ENCODE results near the gene PDE8B. TPM values are rescaled to one million over a fixed set of nuclear protein-coding genes. Genes with fewer than 3 reads are reported as not detected.

The PDE8B gene
- total and polyA plus RNA-seq, 4 donors: 0.19 to 0.82 (median 0.49) TPM

GRCh38 chr5:77267496-77267895 is 57.0 kb downstream of the PDE8B start:
- H3K4me1 ChIP-seq (ENCODE audit: control insufficient read depth in 4 of 4, insufficient read depth in 4 of 4, low read length in 3 of 4): no peaks in the 10 kb centered on the region
- WGBS: 75% methylated on average over 3 of the region's 3 CpGs
- H3K27ac ChIP-seq (ENCODE audit: low read depth in 1 of 2, low read length in 2 of 2): no peak overlapping the region
- no peaks in the 10 kb centered on the region for H3K27me3 ChIP-seq (ENCODE audit: control insufficient read depth in 4 of 4, insufficient read depth in 4 of 4, low read length in 3 of 4)
- TF ChIP-seq, protein P1, sequence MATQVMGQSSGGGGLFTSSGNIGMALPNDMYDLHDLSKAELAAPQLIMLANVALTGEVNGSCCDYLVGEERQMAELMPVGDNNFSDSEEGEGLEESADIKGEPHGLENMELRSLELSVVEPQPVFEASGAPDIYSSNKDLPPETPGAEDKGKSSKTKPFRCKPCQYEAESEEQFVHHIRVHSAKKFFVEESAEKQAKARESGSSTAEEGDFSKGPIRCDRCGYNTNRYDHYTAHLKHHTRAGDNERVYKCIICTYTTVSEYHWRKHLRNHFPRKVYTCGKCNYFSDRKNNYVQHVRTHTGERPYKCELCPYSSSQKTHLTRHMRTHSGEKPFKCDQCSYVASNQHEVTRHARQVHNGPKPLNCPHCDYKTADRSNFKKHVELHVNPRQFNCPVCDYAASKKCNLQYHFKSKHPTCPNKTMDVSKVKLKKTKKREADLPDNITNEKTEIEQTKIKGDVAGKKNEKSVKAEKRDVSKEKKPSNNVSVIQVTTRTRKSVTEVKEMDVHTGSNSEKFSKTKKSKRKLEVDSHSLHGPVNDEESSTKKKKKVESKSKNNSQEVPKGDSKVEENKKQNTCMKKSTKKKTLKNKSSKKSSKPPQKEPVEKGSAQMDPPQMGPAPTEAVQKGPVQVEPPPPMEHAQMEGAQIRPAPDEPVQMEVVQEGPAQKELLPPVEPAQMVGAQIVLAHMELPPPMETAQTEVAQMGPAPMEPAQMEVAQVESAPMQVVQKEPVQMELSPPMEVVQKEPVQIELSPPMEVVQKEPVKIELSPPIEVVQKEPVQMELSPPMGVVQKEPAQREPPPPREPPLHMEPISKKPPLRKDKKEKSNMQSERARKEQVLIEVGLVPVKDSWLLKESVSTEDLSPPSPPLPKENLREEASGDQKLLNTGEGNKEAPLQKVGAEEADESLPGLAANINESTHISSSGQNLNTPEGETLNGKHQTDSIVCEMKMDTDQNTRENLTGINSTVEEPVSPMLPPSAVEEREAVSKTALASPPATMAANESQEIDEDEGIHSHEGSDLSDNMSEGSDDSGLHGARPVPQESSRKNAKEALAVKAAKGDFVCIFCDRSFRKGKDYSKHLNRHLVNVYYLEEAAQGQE (IDR thresholded peaks at IDR 0.05): no peak
- TF ChIP-seq EGR1 (IDR thresholded peaks at IDR 0.05; ENCODE audit: low read depth in 2 of 2) (no peak), NR2F2 (IDR thresholded peaks at IDR 0.05) (no peak), FOXA2 (IDR thresholded peaks at IDR 0.05) (no peak), JUND (IDR thresholded peaks at IDR 0.05) (no peak), RAD21 (IDR thresholded peaks at IDR 0.05) (no peak), HNF4A (conservative IDR thresholded peaks at IDR 0.05) (no peak), TAF1 (conservative IDR thresholded peaks at IDR 0.05) (no peak), HNF4G (IDR thresholded peaks at IDR 0.05) (no peak), FOXA1 (IDR thresholded peaks at IDR 0.05) (no peak)
- no peak overlapping the region for H3K9ac ChIP-seq (ENCODE audit: low read depth in 1 of 2, low read length in 2 of 2)
- DNase-seq (ENCODE audit: low spot score): no peak
- H3K4me3 ChIP-seq (ENCODE audit: low read depth in 1 of 3, low read length in 3 of 3): no peak overlapping the region
- no peaks in the 10 kb centered on the region for H3K36me3 ChIP-seq (ENCODE audit: control insufficient read depth in 4 of 4, insufficient read depth in 3 of 4, low read depth in 1 of 4, low read length in 3 of 4)
- no peaks in the 10 kb centered on the region for H3K9me3 ChIP-seq (ENCODE audit: control insufficient read depth in 4 of 4, low read length in 3 of 4)

DNA sequence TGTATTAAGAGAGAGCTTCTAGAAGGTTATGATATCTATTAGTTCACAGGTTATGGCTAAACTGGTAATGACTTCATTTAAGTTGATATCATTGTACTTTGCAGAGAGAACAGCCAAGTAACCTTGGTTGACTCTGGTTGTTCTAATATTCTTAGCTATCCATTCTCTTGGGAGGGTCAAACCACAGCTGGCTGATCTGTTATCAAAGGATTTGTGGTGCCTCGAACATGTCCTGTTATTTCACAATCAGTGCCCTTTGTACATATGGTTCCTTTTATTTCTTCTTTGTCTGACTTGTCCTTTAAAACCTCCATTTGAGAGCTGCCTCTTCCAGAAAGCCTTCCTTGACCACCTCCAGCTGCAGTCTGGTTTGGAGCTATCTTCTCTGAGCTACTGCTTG is 61.7 kb downstream of the PDE8B start:
- no peaks in the 10 kb centered on the region for H3K9me3 ChIP-seq (ENCODE audit: control insufficient read depth in 4 of 4, low read length in 3 of 4)
- H3K9ac ChIP-seq (ENCODE audit: low read depth in 1 of 2, low read length in 2 of 2): no peak overlapping the region
- no peaks in the 10 kb centered on the region for H3K27me3 ChIP-seq (ENCODE audit: control insufficient read depth in 4 of 4, insufficient read depth in 4 of 4, low read length in 3 of 4)
- no peak overlapping the region for H3K4me3 ChIP-seq (ENCODE audit: low read depth in 1 of 3, low read length in 3 of 3)
- H3K27ac ChIP-seq (ENCODE audit: low read depth in 1 of 2, low read length in 2 of 2): no peak overlapping the region
- TF ChIP-seq, protein P2, sequence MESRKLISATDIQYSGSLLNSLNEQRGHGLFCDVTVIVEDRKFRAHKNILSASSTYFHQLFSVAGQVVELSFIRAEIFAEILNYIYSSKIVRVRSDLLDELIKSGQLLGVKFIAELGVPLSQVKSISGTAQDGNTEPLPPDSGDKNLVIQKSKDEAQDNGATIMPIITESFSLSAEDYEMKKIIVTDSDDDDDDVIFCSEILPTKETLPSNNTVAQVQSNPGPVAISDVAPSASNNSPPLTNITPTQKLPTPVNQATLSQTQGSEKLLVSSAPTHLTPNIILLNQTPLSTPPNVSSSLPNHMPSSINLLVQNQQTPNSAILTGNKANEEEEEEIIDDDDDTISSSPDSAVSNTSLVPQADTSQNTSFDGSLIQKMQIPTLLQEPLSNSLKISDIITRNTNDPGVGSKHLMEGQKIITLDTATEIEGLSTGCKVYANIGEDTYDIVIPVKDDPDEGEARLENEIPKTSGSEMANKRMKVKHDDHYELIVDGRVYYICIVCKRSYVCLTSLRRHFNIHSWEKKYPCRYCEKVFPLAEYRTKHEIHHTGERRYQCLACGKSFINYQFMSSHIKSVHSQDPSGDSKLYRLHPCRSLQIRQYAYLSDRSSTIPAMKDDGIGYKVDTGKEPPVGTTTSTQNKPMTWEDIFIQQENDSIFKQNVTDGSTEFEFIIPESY (IDR thresholded peaks at IDR 0.05): no peak
- TF ChIP-seq EGR1 (IDR thresholded peaks at IDR 0.05; ENCODE audit: low read depth in 2 of 2) (no peak), RAD21 (IDR thresholded peaks at IDR 0.05) (no peak), FOXA1 (IDR thresholded peaks at IDR 0.05) (no peak), HNF4A (conservative IDR thresholded peaks at IDR 0.05) (no peak), ATF3 (IDR thresholded peaks at IDR 0.05) (no peak), JUND (IDR thresholded peaks at IDR 0.05) (no peak), TAF1 (conservative IDR thresholded peaks at IDR 0.05) (no peak), HNF4G (IDR thresholded peaks at IDR 0.05) (no peak), GABPA (IDR thresholded peaks at IDR 0.05 in 1 of 2, conservative IDR thresholded peaks at IDR 0.05 in 1 of 2) (no peak), RXRA (IDR thresholded peaks at IDR 0.05) (no peak)
- TF ChIP-seq, protein P1 (IDR thresholded peaks at IDR 0.05): no peak
- TF ChIP-seq, protein P3, sequence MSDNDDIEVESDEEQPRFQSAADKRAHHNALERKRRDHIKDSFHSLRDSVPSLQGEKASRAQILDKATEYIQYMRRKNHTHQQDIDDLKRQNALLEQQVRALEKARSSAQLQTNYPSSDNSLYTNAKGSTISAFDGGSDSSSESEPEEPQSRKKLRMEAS (IDR thresholded peaks at IDR 0.05): no peak
- DNase-seq (ENCODE audit: low spot score): no peak
- H3K36me3 ChIP-seq (ENCODE audit: control insufficient read depth in 4 of 4, insufficient read depth in 3 of 4, low read depth in 1 of 4, low read length in 3 of 4): no peaks in the 10 kb centered on the region
- WGBS: 33% methylated on average over 1 of the region's 1 CpG
- H3K4me1 ChIP-seq (ENCODE audit: control insufficient read depth in 4 of 4, insufficient read depth in 4 of 4, low read length in 3 of 4): no peaks in the 10 kb centered on the region
